Ishikawa (cell line): ENCODE measurements around the gene ZNRF2.

Source experiments
- MAX ChIP-seq: IDR thresholded peaks from 2 replicates; pipeline ENCODE4 v1.6.1; 2012
- RAD21 ChIP-seq: IDR thresholded peaks from 2 replicates; pipeline ENCODE4 v1.6.1; 2012; ENCODE audit warnings: low read depth
- TAF1 ChIP-seq: IDR thresholded peaks from 2 replicates; pipeline ENCODE4 v1.6.1; 2012; ENCODE audit warnings: low read depth, mild to moderate bottlenecking

GRCh38 chr7:30349816-30350215, 65.4 kb downstream of the ZNRF2 start:
- TF ChIP-seq MAX, result no peak
- no peak for TF ChIP-seq TAF1
- TF ChIP-seq RAD21, result no peak
